EH (cell line): ENCODE measurements around the gene ALX3.

ENCODE experiments used
- DNase-seq: peaks from one replicate; pipeline ENCODE4 v3.0.0-alpha.2; 2015; ENCODE audit warnings: low read depth

Gene ALX3

DNA sequence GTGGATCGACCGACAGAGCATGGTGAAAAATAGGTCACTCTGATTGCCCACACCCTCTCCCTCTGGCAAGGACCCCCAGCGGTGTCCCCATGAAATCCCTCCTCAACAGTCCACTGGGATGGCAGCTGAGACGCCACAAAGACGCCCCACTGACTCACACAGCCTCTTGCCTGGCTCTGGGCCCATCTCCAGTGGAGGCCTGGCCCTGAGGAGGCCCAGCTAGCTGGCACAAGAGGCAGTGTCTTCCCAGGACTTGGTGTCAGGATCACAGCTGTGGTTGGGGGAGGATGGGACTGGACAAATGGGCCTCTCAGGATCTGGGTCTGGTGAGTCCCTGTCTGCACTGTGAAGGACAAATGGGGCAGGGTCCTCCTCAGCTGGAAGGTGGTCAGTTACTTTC, 4.6 kb downstream of the ALX3 start:
- DNase-seq, result peak; percentile 33

- no peak for DNase-seq
These were observed 5.7 kb downstream of the ALX3 start for GRCh38 chr1:110064576-110065337.

DNA sequence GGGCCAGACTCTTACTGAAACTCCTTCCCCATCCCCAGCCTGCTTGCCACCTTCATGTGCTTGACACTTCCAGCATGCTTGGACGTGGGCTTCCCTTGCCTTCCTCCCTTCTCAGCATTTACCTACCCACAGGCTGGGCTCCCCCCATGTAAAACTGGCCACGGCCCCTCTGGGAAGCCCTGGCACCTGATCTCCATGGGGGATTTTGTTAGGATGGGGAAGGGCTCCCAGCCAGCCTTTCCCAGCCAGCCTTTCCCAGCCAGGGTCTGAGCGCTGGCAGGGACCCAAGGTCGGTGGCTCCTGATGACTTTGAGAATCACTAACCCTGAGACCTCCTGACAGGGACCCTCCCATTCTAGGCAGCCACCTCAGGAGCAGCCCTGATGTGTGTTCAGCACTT, 6.7 kb downstream of the ALX3 start:
- no peak for DNase-seq

GRCh38 chr1:110062612-110063011, 7.9 kb downstream of the ALX3 start:
- DNase-seq, result no peak

- DNase-seq, result no peak
These were observed 9.1 kb downstream of the ALX3 start for GRCh38 chr1:110061341-110061740.

DNA sequence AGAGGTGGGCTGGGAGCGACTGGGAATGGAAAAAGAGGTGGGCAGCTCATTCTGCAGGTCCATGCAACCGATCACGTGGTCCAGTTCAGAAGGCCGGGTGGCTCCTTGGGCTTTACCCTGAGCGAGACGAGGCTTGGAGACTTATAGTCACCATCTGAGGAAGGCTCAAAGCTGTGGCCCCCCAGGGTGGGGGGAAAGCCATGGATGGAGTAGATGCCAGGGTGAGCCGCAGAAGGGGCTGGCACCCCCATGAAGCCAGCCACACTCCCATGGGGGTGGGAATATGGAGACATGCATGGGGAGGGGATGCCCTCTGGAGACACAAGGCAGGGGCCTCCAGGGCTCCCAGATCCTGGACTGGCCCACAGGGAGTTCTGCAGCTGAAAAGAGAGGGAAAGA, 9.8 kb downstream of the ALX3 start:
- no peak for DNase-seq

GRCh38 chr1:110060034-110060661, 10.3 kb downstream of the ALX3 start:
- DNase-seq, result peak; percentile 36

DNA sequence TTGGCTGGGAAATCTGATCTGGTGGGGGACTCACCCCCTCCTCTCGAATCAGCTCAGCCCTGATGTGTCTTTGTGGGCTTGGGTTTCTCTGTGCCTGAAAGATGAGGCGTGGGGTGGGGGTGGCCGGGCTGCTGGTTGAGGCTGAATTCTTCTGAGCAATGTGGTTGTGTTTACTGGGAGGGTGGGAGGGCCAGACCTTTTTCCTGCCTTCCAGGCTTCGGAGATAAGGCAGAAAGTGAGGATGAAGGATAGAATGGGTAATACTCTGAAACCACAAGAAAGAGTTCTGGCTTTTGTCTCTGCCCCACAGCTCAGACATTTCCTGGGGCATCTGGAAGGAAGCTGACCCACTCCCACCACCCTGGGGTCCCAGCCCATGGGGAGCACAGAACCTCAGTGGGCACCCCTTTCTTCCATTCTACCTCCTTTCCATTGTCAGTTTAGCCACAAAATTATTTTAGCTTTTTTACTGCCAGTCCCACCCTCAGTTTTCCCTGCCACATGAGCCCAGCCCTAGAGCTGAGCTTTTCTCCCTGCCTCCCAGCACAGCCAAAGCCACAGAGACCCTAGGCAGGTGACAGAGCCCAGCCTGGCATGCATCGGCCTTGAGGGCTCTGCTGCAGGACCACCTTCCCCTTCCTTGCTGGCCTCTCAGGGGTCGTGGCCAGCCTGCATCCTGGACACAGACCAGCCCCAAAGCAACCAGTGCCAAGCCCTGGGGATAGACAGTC, 11.2 kb downstream of the ALX3 start:
- peak; percentile 27 for DNase-seq

GRCh38 chr1:110058591-110058990, 11.9 kb downstream of the ALX3 start:
- no peak for DNase-seq

DNA sequence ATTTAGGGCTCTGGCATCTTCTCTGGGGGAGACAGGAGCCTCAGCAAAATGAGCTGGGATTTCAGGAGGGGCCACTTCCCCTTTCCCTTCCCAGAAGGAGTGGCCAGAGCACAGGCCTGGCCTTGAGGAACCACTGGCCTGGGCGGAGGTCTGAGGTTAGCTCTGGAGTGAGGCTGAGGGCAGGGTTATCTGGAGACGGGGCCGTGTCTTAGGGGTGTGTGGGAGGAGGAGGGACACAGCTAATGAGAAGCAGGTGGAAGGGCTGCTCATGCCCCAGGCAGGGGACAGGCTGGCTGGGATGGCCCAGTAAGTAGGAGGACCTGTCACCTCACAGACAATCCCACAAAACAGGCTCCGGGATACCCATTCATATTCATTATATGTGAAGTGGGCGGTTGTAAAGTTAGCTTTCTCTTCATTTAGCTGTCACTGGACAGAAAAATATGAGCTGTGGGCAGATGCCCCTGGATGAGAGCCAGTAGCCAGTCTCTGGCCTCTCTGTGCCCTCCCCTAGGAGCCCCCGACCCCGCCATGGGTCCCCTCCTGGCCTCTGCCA, 12.4 kb downstream of the ALX3 start:
- peak; percentile 48 for DNase-seq

GRCh38 chr1:110056776-110057175, 13.7 kb downstream of the ALX3 start:
- DNase-seq, result peak; percentile 94

GRCh38 chr1:110056285-110056683, 14.2 kb downstream of the ALX3 start:
- peak; percentile 68 for DNase-seq

DNA sequence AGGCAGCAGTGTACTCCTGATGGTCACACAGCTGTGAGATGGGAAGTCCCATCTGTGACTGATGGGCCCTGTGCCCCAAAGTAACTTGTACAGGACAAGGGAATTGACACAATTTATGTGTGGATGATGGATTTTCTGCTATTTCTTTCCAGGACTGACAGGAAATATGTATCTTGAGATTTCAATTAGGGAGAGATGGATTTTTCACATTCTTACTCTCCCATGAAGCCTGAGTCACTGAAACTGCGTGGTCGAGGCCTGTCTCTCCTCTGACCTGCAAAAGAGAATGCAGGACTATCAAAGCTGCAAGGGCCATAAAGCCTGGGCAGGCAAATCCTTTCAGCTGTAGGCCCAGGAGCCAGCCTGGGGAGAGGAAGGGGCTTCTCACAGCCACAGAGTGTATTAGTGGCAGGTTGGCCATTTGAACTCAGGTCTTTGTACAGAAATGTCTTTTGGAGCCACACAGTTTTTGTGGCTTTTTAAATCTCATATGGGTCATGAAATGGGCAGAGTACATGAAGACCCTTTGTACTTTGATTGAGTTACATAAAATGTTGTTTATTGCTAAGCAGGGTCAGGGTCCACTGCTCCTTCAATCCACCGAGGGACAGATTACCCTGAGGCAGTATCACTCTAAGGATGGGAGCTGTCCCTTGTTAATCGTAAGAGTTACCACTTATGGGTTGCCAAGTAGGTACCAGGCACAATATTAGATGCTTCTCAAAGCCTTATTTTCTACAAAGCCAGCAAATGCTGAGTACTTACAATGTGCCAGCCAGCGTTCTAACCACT, 14.8 kb downstream of the ALX3 start:
- peak; percentile 82 for DNase-seq

GRCh38 chr1:110053552-110054428, 16.7 kb downstream of the ALX3 start:
- peak; percentile 63 for DNase-seq

- peak; percentile 84 for DNase-seq
These were observed 19.2 kb downstream of the ALX3 start for GRCh38 chr1:110051262-110051648.

- DNase-seq, result peak; percentile 50
These were observed 19.7 kb downstream of the ALX3 start for GRCh38 chr1:110050602-110051261.

DNA sequence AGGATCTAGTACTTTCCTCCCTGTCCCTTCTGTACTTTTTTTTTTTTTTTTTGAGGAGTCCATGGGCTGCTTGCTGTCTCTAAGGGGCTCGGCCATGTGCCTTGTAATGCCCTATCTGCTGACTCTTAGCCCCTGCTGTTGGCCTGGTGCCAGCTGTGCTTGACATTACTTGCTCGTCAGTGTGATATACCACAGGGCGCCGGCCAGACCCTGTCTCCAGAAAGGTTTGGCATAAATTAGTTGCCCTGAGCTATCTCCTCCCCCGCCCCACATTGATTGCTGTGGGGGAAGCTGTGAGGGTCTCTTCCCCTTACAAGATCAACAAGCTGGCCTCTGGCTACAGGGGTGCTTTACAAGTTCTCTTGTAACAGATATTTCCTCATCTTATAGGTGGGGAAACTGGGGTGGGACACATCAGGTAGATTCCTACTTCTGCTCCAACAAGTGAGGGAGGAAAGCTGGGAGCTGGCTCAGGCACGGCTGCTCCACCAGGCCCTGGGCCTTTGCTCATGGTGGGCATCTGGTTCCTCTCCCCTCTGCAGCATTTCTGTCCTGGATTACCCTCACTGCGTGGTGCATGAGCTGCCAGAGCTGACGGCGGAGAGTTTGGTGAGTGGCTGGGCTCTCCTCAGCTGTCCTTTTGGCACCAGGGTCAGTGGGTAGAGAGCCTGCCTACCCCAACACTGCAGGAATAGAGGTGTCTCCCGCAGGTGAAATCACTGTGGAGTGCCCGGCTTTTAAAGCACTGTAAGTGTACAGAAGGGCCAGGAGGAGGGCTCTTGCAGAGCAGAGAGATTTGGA, 20.5 kb downstream of the ALX3 start:
- DNase-seq, result no peak

DNA sequence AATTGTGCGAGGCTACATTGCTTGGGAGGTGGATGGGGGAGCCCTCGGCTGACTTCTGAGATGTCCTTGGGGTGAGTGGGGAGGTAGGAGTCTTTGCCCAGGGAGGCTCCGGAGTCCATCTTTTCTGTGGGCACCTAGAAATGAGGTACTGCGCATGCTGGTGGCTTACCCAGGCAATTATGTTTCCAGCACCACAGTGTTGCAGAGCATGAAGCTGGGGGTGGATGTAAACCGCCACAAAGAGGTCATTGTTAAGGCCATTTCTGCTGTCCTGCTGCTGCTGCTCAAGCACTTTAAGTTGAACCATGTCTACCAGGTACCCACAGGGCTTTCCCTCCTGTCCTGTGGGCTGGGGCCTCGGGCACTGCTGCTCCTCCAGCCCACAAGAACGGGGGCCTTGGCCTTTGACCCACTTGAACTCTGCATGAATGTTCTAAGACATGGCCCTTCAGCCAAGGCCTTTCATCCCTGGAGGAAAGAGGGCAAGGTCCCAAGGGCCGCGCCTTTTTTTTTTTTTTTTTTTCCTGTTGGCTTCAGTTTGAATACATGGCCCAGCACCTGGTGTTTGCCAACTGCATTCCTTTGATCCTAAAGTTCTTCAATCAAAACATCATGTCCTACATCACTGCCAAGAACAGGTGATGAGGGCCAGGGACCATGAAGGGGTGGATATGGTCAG, 21.4 kb downstream of the ALX3 start:
- no peak for DNase-seq

DNA sequence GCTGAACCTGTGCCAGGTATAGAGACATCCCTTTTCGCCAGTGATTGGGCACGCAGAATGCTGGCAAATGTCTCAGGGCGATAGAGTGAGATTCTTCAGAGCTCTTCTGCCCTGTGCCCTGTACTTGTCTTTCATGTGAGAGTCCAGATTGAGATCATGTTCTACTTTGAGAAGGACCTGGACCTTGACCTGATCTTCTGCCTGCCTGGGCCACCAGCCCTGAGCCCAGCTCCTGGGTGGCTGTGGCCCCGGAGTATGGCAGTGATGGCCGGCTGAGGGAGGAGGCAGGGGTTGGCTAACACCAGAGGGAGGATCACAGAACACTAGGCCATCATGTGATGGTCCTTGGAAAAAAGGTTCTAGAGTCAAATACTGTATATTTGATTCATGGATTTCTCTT, 22.2 kb downstream of the ALX3 start:
- no peak for DNase-seq
